Activated T-cell treated with anti-CD3 and anti-CD28 coated beads for 1 hour (primary cell): ENCODE measurements around the gene KLHL29.
"Not testable (repeated sequence)": the region's sequence is repeated elsewhere in the genome, so short reads cannot be mapped to it uniquely, and the experiment has no call there.

ENCODE experiments used
- DNase-seq: peaks from one replicate; pipeline ENCODE4 v3.0.0-alpha.2; 2020; ENCODE audit warnings: low read depth

Gene KLHL29

GRCh38 chr2:23722255-23722654 is 337.3 kb downstream of the KLHL29 start:
- no peak for DNase-seq

GRCh38 chr2:23723029-23723428 is 338.1 kb downstream of the KLHL29 start:
- DNase-seq: not testable (repeated sequence)

GRCh38 chr2:23734416-23734815 is 349.4 kb downstream of the KLHL29 start:
- no peak for DNase-seq

DNA sequence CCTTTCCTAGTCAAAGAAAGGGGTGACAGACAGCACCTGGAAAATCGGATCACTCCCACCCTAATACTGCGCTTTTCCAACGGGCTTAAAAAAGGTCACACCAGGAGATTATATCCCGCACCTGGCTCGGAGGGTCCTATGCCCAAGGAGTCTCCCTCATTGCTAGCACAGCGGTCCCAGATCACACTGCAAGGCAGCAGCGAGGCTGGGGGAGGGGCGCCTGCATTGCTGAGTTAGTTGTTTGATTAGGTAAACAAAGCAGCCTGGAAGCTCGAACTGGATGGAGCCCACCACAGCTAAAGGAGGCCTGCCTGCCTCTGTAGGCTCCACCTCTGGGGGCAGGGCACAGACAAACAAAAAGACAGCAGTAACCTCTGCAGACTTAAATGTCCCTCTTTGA is 351.8 kb downstream of the KLHL29 start:
- DNase-seq: not testable (repeated sequence)

- no peak for DNase-seq
Measured at GRCh38 chr2:23745068-23745725, 360.2 kb downstream of the KLHL29 start.

- no peak for DNase-seq
Measured at GRCh38 chr2:23745726-23746105, 360.7 kb downstream of the KLHL29 start.

GRCh38 chr2:23746141-23746863 is 361.3 kb downstream of the KLHL29 start:
- no peak for DNase-seq

DNA sequence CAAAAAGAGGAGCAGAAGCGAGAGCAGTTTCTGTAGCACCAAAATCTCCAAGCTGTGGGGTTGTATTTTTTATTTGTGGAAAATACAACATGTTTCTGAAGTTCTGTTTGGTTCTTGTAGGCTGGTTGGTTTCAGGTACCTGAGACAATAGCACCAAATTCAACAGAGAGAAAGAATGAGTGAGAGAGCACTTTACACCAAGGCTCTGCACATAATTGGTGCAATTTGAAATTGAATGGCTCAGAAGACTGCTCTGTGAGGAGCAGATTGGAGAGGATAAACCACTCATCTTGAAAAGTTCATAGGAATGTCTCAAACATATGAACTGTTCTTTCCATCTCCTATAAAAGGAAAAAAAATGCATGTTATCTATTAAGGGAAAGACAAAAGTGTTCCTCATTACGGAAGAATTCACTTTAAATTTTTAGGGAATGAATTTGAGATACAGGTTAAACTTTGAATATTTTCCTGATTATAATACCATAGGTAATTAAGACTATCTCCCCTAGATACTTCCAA is 366.8 kb downstream of the KLHL29 start:
- DNase-seq: no peak

GRCh38 chr2:23753291-23754010 is 368.5 kb downstream of the KLHL29 start:
- no peak for DNase-seq

- DNase-seq: no peak
Measured at GRCh38 chr2:23754970-23755369, 370.0 kb downstream of the KLHL29 start.

DNA sequence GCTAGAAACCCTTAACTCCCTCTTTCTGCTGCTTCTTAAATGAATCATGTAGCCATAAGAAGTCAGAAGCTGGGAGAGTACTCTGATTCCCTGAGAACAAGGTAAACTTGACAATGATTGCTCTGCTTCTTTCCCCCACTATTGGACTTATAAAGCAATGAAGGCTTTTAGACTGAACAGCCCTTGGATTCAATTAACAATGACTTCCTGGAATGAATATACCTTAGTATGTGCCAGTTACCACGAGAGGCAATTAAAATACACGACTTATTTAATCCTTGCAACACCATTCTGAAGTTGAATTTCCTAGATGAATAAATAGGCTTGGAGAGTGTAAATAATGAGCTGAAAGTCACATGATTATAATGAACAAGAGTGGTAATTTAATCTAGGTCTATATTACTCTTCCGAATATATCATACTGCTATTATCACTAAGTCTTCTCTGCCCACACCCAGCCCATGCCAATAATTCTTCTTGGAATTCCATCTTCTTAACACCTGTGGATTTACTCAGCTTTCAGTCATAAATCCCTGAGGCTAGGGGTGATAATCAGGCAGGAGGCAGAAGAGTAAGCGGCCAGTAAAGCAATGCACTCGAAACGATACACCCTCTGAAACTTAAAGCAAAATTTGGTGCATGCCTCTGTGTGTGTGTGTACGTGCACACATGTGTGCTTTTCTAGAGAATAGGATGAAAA is 371.8 kb downstream of the KLHL29 start:
- DNase-seq: no peak

DNA sequence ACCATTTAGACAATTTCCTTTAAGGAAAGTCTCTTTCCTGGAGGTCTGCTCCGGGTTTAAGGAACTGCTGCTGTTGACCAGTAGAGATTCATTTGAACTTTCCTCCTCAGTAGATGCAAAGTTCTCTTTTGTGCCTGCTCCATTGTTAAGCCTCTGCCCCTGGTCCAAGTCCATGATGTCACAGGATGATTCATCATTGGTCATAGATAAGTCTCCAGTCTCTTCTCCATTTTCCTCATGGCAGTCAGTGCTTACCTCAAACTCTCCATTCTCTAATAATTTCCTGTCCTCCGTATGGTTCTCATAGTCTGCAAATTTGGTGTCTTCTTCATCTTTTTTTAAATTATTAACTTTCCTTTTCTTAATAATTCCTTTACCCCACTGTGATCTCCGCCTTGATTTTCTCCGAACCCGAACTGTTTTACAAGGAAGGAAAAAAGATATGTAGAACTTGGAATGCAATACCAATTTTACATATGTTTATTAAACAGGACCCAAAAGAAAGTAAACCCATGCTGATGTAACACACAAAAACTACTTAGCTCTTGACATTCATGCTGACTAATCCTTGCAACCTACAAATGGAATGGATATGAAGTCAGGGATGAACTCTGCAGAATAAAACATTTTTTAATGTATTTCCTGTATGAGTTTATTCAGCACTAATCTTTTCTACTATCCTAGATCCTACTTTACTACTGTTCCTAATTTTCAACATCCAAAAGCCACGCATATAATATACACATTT is 372.9 kb downstream of the KLHL29 start:
- no peak for DNase-seq
